Hematopoietic multipotent progenitor cell treated with erythropoietin and hydrocortisone succinate and interleukin-3 and kit ligand, for 6 days (in vitro differentiated cells): Measurements from ENCODE around the gene JAKMIP1.

ENCODE experiments used
- DNase-seq: peaks from one replicate; pipeline ENCODE4 v3.0.0-alpha.2; 2015

Gene JAKMIP1

GRCh38 chr4:6199422-6199921 lies 877 bp downstream of the JAKMIP1 start:
- no peak for DNase-seq

GRCh38 chr4:6198768-6199421 lies 1.5 kb downstream of the JAKMIP1 start:
- peak; percentile 67 for DNase-seq

- no peak for DNase-seq
These were observed 2.1 kb downstream of the JAKMIP1 start for GRCh38 chr4:6198278-6198677.

GRCh38 chr4:6197433-6198174 lies 2.7 kb downstream of the JAKMIP1 start:
- DNase-seq: no peak

GRCh38 chr4:6196871-6197270 lies 3.5 kb downstream of the JAKMIP1 start:
- DNase-seq: no peak

- DNase-seq: no peak
These were observed 4.0 kb downstream of the JAKMIP1 start for GRCh38 chr4:6196324-6196723.

- DNase-seq: no peak
These were observed 4.6 kb downstream of the JAKMIP1 start for GRCh38 chr4:6195602-6196319.

- no peak for DNase-seq
These were observed 5.7 kb downstream of the JAKMIP1 start for GRCh38 chr4:6194458-6195195.

GRCh38 chr4:6193399-6193798 lies 7.0 kb downstream of the JAKMIP1 start:
- no peak for DNase-seq

GRCh38 chr4:6192245-6192644 lies 8.1 kb downstream of the JAKMIP1 start:
- DNase-seq: no peak

GRCh38 chr4:6191448-6192130 lies 8.8 kb downstream of the JAKMIP1 start:
- no peak for DNase-seq

- no peak for DNase-seq
These were observed 9.9 kb downstream of the JAKMIP1 start for GRCh38 chr4:6190486-6190885.

- no peak for DNase-seq
These were observed 10.8 kb downstream of the JAKMIP1 start for GRCh38 chr4:6189511-6189910.

- DNase-seq: no peak
These were observed 11.6 kb downstream of the JAKMIP1 start for GRCh38 chr4:6188687-6189305.

GRCh38 chr4:6184169-6184568 lies 16.2 kb downstream of the JAKMIP1 start:
- DNase-seq: no peak

GRCh38 chr4:6183740-6184139 lies 16.6 kb downstream of the JAKMIP1 start:
- DNase-seq: no peak

- DNase-seq: no peak
These were observed 17.7 kb downstream of the JAKMIP1 start for GRCh38 chr4:6182376-6183280.

GRCh38 chr4:6180841-6181631 lies 19.3 kb downstream of the JAKMIP1 start:
- DNase-seq: no peak

- DNase-seq: no peak
These were observed 21.0 kb downstream of the JAKMIP1 start for GRCh38 chr4:6179362-6179761.

GRCh38 chr4:6178757-6179156 lies 21.6 kb downstream of the JAKMIP1 start:
- no peak for DNase-seq
